Limb (tissue), 2 donors: Measurements from ENCODE around the gene FAF2.

Source experiments
- DNase-seq, 2 donors: peaks; one replicate each; pipeline ENCODE4 v3.0.0-alpha.2; 2016; ENCODE audit errors: extremely low spot score in 2 of 2

The FAF2 gene

DNA sequence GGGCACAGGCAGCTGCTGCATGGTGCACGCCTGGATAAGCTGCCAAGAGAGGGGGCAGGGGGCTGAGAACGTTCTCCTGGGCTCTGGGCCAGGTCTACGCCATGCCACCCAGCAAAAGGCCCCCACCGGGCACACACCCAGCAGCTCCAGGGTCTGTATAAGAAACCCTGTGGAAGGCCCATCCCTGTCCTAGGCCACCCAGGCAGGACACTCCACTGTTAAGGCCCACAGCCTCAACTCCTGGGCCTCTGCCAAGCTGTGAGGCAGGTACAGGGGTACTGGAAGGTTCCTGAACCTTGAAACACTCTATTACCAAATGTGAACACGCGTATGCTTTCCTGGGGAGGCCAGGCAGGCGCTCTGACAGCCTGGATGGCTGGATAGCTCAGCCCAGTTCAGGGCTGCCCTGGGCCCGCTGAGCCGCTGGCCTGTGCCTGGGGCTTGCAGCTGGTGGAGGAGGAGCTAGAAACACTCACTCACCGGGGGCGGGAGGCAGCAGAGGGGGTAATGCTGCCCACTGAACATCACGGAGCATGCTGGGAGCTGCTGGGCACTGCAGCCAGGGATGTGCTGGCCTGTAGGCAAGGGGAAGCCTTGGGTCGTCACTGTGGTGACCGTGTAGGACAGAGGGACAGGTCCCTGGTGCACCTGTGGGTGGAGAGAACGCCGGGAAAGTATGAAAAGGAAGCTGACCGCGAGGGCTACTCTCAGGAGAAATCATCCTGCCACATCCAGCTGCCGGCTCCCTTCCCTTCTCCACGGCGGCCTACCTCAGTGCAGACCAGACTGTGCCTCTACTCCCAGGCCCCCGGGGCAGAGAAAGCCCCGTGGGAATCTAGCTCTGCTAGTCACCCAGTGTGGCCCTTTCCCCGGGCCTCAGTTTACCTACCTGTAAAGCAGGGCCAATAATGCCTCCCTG is 83.1 kb downstream of the FAF2 start:
- DNase-seq = peak in 1 of 2 donors; percentile 67

DNA sequence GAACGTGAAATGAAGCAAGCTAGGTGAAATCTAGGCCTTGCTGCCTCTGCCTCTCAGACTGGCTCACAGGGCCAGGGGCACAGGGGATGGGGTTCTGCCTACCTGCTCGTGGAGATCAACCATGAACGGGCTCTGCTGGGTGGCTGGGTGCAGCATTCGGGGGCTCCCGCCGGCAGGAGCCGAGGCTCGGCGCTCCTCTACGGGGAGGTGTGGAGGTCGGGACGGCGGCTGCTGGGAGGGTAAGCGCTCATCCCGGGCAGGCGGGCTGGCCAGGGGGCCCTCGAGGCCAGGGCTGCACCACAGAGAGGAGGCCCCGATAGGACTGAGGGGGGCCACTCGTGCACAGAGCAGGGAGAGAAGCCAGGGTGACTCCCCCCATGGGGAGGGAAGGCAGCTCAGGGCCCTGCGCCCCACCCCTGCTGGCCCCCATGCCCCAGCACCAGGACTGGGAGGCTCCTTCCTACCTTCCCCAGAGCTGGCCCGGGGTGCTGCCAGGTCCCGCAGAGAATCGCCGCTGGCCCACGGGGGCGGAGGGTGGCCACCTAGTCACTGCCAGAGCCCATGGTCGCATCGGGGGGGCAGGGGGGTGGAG is 83.8 kb downstream of the FAF2 start:
- no peak for DNase-seq

DNA sequence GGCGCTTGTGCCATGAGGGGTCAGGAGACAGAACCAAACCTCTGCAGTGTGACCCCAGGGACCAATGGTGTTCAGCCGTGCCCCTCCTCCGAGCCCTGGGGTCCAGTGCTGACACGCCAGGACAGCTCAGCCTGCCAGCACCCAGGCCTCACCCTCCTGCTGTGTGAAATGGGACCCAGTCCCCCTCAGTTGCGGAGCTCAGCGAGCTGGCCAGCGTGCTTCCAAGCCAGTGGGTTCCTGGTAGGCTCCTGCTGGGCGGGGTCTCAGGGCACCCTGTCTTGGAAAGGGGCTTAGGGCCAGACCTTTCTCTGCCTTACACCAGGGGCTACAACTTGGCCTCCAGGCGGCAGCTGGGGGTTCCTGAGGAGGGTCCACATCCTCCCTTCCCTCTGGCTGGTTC is 84.6 kb downstream of the FAF2 start:
- DNase-seq = no peak

DNA sequence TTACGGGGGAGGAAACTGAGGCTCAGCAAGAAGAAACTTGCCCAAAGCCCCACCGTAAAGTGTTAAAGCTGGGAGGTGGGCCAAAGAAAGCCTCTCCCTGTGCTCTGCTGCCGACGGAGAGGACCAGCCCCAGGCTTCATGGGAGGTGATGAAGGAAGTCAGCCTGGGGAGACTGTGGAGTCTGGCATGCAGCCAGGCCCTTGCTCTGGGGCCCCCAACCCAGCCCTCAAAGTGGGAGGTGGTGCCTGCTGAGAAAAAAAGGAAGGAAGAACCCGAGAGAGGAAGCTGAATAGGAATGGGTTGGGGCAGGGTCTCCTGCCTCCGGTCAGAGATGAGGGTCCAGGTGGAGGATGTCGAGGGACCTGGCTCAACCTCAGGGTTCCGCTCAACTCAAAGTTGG is 85.2 kb downstream of the FAF2 start:
- no peak for DNase-seq

DNA sequence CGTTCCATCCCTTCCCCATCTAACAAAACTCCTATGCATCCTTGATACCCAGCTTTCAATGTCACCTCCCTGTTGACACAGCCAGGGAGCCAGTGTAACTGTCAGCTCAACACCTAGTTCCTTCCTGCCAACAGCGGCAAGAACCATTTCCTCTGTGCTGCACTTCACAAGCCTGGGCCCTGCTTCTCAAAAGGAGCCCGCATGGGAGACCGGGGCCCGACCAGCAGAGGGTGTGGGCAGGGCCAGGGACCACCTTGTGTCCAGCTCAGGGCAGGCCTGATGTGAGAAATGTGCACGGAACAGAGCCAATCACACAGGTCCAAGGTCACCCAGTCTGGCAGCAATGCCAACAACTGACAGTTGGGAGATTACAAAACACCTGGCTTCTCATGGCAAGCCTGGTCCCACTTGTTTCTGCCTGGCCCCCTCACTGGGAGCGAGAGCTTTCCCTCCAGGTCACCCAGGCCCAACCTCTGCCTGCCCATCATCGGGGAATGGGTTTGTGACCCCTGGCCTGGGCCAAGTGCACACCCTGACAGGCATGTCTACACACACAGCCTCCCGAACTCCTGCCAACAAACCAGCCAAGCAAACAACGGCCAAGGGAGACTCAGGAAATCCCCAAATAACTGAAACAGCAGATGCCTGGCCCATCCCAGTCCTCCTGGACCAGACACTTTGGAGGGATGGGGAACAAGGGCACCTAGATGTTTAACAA is 85.9 kb downstream of the FAF2 start:
- DNase-seq = no peak

DNA sequence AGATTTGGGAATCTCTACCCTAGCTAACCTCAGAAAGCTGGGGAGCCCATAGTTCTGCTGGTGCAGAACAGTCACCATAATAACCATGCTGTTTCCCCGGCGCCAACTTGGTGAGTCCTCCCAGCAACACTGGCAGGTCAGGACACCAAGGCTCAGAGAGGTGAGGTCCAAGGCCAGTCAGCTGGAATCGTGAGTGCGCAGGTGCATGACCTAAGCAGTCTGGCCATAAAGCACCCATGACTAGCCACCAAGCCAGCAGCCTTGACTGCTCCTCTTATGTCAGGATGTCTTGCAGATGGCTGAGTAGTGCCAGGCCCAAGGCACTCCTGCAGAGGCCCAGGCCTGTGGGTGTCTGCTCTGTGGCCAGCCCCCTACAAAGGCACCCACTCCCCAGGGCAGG is 86.5 kb downstream of the FAF2 start:
- no peak for DNase-seq

DNA sequence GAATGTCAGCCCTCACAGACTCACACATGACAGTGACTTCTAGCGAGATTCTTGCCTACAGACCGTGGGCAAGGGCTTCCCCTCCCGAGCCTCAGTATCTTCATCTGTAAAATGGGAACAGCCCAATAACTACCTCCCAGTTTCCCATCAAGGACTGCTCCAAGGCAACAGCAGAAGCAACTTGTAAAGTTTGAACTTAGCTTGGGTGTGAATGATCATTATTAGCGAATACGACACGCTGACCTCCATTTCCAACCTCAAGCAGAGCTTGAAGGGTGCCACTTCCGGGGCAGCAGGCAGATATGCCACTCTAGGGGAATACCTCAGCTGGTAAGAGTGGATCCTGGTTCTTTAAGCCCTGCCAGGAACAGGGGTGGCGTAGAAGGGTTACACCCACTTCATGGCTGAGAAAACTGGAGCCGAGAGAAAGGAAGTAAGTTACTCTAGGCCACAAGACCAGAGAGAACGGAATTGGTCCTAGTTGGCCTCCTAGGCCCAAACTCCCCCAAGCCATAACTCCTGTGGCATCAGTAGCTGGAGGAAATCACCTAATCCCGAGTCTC is 87.0 kb downstream of the FAF2 start:
- no peak for DNase-seq

DNA sequence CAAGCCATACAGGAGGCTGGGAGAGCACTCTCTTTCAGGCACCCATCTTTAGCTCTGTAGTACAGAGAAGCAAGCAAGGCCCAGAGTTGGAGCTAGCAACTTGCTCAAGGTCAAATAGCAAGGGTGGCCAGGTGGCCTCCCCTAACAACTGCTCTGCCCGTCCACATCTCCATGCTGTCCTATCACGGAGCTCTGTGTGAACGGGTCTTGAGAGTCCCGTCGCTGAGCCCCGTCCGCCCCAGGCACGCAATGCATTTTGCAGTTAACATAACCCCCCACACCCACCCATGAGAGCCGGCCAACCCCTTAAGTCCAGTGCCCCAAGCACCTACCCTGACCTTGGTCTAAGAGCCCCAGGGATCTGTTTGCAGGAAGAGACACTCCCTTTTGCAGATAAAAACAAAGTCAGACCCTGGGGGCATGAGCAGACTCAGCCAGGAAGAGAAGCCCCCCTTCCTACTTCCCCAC is 87.5 kb downstream of the FAF2 start:
- DNase-seq = no peak

DNA sequence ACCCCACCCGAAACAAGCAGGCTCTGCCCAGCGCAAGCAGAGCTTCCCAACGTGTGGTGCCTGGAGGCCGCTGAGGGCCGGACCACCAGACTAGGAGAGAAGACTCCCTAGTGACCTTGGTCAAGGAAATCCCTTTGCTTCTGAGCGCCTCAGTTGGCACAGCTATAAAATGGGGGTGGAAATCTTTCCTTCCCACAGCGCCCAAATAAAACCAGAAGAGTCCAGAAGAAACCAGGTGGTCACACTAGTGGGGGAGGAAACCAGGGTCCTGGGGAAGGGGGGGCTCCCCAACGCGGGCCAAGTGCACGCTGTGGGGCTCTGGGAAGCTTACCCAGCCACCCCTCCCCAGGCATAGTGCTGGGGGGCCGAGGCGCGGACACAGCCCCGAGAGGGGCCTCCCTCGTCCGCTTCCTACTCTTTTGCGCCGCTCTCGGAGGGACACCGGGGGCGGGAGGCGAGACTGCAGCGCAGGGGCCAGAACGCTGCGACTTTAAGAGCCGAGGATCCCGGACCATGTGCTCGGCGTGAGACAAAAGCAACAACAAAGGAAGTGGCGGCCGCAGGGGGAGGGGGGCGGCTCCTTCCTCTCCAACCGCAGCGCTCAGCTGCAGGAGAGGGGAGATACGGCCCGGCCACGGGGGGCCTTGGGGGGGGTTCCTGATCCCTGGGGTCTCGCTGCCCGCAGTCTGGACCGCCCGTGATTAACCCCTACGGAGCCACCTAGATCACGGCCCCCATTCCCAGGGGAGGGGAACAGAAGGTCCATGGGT is 88.1 kb downstream of the FAF2 start:
- DNase-seq = peak; percentile 72 to 89

DNA sequence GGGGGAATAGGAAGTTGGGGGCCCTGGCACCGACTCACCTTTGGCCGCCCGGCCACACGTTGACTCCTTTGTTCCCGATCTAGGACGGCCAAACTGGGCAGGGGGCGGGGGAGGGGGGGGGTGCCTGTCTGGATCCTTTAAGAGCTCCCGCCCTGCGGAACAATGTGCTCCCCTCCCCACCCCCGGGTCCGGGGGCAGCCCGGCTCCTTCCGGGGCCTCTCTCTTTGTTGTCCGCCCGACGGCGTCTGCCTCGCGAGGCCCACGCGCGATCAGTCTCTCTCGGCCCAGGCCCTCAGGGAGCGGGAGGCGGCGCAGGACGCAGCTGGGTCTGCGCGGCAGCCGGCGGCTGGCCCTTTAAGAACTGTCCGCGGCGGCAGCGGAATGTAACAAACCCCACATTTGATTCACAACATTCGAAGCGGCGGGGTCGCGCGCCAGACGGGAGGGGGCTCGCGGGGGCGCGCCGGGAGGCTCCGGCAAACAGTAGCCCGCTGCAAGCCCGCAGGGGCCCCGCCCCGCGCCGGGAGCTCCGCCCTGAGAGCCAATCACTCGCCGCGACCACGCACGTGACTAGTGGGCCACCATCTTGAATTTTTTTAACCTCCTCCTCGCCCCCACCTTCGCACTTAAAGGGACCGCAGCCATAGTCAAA is 88.8 kb downstream of the FAF2 start, which contains the start of gene RNF44:
RNF44 (minus strand) TSS at position 501 of the 652 bp plus-strand sequence. CDS start 4,930 bp downstream, outside the sequence.
- DNase-seq = peak; percentile 97 to 99

DNA sequence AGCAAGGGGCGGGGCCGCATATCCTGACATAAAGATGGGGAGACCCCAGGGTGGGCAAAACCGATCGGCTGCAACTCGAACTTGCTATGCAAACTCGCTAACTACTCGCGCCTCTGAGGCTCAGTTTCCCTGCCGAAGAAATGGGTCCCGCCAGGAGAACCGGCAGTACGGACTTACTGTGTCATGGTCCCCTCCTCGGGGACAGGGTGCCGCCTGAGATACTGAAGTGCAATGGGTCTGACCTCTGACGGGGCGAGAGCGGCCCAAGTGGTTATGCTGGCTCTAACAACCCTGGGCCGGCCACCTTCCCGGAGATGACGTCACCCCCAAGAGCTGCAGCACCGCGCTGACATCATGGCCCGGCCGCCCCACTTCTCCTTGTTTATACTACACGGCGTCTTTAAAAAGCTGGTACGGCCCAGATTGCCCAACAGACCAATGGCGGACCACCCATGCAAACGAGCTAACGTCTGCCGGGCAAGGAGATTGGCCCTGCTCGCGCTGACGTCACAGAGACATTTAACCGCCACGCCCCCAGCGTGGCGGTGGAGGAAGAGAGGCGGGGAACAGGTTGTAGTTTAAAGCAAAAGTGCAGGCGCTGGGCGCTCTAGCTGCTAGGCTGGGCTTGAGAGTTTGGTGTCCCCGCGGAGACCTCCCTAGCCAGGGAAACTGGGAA is 89.5 kb downstream of the FAF2 start:
- peak; percentile 96 to 100 for DNase-seq

DNA sequence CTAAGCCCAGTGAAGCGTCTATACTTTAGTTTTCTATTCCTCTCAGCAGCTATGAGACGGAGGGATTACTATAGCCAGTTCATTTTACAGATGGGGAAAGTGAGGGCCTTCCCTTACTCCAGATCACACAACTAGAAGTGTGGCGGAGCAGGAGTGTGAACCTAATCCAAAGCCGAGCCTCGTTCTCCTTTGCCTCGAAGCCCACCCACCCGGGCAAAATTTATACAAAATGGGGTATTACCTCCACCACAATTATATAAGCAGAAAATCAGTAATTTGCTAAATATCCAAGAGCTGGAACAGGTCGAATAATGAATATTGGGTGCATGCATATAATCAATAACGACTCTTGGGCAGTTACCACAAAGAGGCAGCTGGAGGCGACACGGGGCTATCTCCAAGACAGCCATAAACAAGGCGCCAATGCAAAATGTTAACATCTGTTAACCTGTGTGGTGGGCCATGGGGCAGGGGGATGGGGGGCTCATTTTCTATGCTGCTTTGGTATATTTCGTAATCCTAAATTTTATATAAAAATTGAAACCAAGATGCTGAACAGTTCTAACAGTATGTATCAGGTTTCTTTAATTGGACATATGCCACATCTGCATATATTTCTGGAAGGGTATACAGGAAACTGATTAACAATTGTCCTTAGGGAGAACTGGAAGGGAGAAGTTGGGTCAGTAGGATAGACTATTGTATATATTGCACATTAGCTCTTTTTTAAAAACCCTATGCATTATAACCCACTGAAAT is 90.2 kb downstream of the FAF2 start:
- DNase-seq = no peak

DNA sequence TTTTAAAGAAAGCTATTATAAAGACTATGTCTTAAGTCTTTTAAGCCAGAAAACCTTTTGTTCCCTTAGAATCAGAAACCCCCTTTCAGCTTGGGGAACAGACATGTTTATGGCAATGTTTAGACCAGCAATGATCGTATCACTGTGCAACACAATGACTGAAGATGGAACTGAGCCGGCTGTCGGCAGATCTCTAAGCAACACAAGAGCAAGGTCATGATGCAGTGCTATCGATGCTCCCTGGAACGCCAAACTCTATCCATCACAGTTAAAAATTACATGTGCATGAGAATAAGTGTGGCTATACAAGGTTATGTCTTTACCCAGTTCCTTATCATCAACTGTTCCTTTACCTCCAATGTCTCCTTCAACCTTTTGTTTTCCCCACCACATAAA is 90.8 kb downstream of the FAF2 start:
- no peak for DNase-seq

DNA sequence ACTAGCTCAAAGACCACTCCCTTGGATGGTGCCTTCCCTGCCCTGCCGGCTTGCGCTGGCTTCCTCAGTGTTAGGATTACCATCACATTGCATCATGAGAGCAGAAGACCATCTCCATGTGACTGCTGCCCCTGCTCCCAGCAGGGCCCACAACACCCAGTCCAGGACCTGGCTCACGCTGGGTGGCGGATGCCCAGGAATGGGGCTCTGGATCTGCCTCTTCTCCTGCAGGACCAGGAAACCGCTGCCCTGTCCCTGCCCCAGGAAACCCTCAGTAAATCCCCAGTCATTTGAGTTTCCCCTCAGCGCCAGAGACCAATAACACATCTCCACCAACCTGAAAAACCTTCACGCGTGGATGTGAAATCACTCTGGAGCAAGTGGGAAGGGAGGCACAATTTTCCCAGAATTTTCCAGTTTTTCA is 92.3 kb downstream of the FAF2 start:
- DNase-seq = no peak

DNA sequence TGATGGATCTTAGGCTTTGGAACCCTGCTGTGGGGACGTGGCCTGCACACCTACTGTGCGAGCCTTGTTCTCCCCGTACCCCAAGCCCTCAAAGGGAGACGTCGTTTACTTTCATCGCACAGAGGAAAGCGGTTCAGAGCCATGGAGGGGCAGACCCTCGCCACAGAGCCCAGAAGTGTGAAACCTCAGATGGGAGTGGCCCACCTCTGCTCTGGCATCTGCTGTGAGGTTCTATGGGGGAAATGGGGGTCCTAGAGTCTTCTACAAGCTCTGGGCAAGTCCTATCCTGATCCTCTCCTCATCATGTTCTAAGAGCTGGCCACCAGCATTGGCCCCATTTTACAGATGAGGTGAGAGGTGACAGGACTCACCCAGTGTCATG is 92.8 kb downstream of the FAF2 start:
- DNase-seq = no peak

DNA sequence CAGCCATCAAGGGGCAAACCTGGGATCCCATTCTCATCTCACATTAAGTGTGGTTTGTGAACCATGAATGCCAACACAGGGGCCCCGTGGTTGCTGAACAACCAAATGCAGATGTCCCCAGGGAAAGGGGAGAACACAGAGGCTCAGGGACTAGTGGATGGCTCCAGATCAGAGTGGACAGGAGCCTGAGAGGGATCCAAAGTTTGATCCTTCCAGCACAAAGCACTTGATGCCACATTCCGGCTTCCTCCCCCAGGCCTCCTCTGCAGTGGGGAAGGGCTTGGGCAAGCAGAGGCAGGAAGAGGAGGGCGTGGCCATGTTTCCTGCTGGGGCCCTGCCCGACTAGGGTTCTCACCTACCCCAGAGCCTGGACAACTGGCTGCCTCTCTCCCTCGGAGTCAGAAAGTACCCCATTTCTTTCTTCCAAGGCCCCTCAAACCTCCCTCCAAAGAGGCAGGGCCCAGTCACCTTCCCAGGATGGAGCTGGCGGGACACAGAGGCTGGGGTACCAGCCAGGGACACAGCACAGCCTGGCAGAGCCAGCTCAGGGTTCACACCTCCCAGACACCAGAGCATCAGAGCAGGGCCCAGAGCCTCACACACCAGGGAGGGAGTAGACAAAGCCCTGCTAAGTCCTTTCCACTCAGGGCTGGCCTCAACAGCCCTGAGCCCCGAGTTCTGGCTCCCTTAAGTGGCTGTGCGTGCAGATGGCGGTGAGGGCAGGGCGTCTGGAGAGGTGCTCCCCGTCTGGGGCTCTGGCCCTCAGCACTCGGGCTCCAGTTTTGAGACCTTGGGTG is 93.4 kb downstream of the FAF2 start:
- DNase-seq = no peak

DNA sequence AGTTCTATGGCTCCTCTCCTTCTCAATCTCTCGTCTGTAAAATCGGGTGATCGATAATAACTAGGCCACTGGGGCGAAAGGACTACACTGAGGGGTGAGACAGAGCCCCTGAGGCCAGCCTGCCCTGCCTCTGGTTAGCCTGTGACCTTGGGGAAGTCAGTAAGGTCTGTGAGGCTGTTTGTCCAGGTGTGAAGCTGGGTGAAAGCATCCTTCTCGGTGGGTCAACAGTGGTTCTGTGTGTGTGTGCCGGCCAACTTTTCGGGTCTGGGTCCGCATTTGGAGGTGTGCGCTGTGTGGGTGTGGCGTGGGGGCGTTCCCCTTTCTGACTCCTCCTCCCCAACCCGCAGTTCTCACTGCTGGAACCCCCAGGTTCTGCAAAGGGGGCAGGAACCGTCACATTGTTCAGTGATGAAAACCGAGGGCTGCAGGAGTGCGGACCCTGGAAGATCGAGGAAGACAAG is 94.0 kb downstream of the FAF2 start:
- no peak for DNase-seq
